ENCODE results near the gene MAMLD1. TPM values are rescaled to one million over a fixed set of nuclear protein-coding genes. Genes with fewer than 3 reads are reported as not detected.

Gene MAMLD1
- total RNA-seq, 3 donors from 2014 or later (not counting 1 experiment from before 2014, with no cell fraction given) = 0.23 to 1.1 (median 0.45) TPM

GRCh38 chrX:150326541-150327247, 36.4 kb upstream of the MAMLD1 start:
- ATAC-seq = no peak
- Histone ChIP-seq H3K9me3 (ENCODE audit: control insufficient read depth, insufficient read depth, low read length) (no peaks in the 10 kb centered on the region), H3K27me3 (ENCODE audit: control insufficient read depth, insufficient read depth, low read length) (no peaks in the 10 kb centered on the region), H3K4me1 (ENCODE audit: control insufficient read depth, insufficient read depth, low read length) (no peaks in the 10 kb centered on the region), H3K4me3 (ENCODE audit: low read length) (no peak overlapping the region), H3K27ac (ENCODE audit: low read length) (no peak overlapping the region), H3K36me3 (ENCODE audit: control insufficient read depth, insufficient read depth, low read length) (no peaks in the 10 kb centered on the region)
- no peak for DNase-seq
- TF ChIP-seq, protein P1, sequence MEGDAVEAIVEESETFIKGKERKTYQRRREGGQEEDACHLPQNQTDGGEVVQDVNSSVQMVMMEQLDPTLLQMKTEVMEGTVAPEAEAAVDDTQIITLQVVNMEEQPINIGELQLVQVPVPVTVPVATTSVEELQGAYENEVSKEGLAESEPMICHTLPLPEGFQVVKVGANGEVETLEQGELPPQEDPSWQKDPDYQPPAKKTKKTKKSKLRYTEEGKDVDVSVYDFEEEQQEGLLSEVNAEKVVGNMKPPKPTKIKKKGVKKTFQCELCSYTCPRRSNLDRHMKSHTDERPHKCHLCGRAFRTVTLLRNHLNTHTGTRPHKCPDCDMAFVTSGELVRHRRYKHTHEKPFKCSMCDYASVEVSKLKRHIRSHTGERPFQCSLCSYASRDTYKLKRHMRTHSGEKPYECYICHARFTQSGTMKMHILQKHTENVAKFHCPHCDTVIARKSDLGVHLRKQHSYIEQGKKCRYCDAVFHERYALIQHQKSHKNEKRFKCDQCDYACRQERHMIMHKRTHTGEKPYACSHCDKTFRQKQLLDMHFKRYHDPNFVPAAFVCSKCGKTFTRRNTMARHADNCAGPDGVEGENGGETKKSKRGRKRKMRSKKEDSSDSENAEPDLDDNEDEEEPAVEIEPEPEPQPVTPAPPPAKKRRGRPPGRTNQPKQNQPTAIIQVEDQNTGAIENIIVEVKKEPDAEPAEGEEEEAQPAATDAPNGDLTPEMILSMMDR (IDR thresholded peaks at IDR 0.05) = no peak
- H3K27ac Mint-ChIP-seq = no peak overlapping the region
- no peak overlapping the region for H3K4me3 Mint-ChIP-seq
- H3K27me3 Mint-ChIP-seq (ENCODE audit: low read depth in 2 of 2) = peaks cover 10 to 21% of the 10 kb centered on the region in 2 donors
- intact Hi-C loops (cut with micrococcal nuclease) = no loop called here
- WGBS (ENCODE audit: insufficient coverage) = 39% methylated on average over 7 of the region's 7 CpGs
- no peaks in the 10 kb centered on the region for H3K36me3 Mint-ChIP-seq
- no peaks in the 10 kb centered on the region for H3K9me3 Mint-ChIP-seq
- H3K4me1 Mint-ChIP-seq = no peaks in the 10 kb centered on the region

DNA sequence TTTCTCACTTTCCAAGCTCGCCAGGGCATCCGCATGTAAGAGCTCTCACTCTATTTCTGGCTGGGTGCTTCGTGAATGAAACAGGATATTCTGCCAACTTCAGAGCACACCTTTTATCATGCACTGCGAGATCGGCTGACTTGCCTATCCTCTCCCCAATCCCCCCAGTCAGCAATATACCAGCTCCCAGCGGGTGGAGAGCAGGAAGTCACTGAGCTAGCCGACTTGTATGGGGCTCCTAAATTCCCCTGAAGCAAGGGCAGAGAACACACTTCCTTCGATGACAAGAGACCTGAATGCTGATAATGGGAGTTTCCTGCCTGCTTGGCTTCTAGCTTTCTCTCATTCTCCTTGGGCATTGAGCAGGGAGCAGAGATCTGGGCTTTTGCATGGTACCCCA, 33.8 kb upstream of the MAMLD1 start:
- H3K4me1 ChIP-seq (ENCODE audit: control insufficient read depth, insufficient read depth, low read length) = no peaks in the 10 kb centered on the region
- H3K27ac ChIP-seq (ENCODE audit: low read length) = no peak overlapping the region
- no peaks in the 10 kb centered on the region for H3K27me3 ChIP-seq (ENCODE audit: control insufficient read depth, insufficient read depth, low read length)
- Mint-ChIP-seq H3K27ac (no peak overlapping the region), H3K9me3 (no peaks in the 10 kb centered on the region), H3K36me3 (no peaks in the 10 kb centered on the region), H3K4me3 (no peak overlapping the region), H3K4me1 (peaks cover 0 to 8% of the 10 kb centered on the region in 2 donors), H3K27me3 (ENCODE audit: low read depth in 2 of 2) (peaks cover 6 to 9% of the 10 kb centered on the region in 2 donors)
- DNase-seq = no peak
- H3K9me3 ChIP-seq (ENCODE audit: control insufficient read depth, insufficient read depth, low read length) = no peaks in the 10 kb centered on the region
- no peaks in the 10 kb centered on the region for H3K36me3 ChIP-seq (ENCODE audit: control insufficient read depth, insufficient read depth, low read length)
- H3K4me3 ChIP-seq (ENCODE audit: low read length) = no peak overlapping the region
- TF ChIP-seq, protein P1 (IDR thresholded peaks at IDR 0.05) = no peak
- intact Hi-C loops (cut with micrococcal nuclease) = no loop called here
- no peak for ATAC-seq
- WGBS (ENCODE audit: insufficient coverage) = 50% methylated on average over 8 of the region's 8 CpGs

DNA sequence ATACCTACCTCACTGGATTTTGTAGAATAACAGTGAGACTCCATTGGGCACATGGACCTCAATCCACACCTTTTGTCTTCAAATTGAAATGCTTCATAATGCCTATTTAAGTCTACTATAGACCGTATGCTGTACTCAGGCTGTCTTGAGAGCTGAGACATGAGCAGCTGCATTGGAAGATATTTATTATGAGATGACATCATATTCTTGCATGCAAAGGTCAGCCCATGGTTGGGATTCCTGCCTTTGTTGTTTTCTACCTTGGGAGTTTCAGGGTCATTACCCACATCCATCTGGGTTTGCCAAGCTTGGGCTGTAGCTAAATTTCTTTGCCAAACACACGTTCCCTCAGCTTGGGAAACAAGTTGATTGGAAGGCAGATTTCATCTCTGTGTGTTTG, 33.2 kb upstream of the MAMLD1 start:
- Histone ChIP-seq H3K36me3 (ENCODE audit: control insufficient read depth, insufficient read depth, low read length) (no peaks in the 10 kb centered on the region), H3K4me3 (ENCODE audit: low read length) (no peak overlapping the region), H3K27ac (ENCODE audit: low read length) (no peak overlapping the region), H3K9me3 (ENCODE audit: control insufficient read depth, insufficient read depth, low read length) (no peaks in the 10 kb centered on the region), H3K4me1 (ENCODE audit: control insufficient read depth, insufficient read depth, low read length) (no peaks in the 10 kb centered on the region), H3K27me3 (ENCODE audit: control insufficient read depth, insufficient read depth, low read length) (no peaks in the 10 kb centered on the region)
- TF ChIP-seq, protein P1 (IDR thresholded peaks at IDR 0.05) = no peak
- no peaks in the 10 kb centered on the region for H3K9me3 Mint-ChIP-seq
- H3K4me3 Mint-ChIP-seq = no peak overlapping the region
- peaks cover 0 to 8% of the 10 kb centered on the region in 2 donors for H3K4me1 Mint-ChIP-seq
- DNase-seq = no peak
- WGBS (ENCODE audit: insufficient coverage) = 95% methylated on average over 2 of the region's 2 CpGs
- peaks cover 3 to 6% of the 10 kb centered on the region in 2 donors for H3K27me3 Mint-ChIP-seq (ENCODE audit: low read depth in 2 of 2)
- no peaks in the 10 kb centered on the region for H3K36me3 Mint-ChIP-seq
- H3K27ac Mint-ChIP-seq = no peak overlapping the region
- ATAC-seq = no peak
- intact Hi-C loops (cut with micrococcal nuclease) = no loop called here

DNA sequence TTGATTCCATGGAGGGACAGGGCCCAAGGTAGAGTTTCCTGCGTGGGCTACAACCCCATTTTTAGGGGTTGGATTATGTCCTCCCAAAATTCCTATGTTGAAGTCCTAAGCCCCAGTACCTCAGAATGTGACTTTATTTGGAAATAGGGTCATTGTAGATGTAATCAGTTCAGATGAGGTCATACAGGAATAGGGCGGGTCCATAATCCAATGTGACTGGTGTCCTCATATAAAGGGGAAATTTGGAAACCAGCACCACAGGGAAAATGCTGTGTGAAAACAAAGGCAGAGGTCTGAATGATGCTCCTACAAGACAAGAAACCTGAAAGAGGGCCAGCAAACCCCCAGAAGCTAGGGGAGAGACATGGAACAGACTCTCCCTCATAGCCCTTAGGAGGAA, 31.1 kb upstream of the MAMLD1 start:
- Mint-ChIP-seq H3K27me3 (ENCODE audit: low read depth in 2 of 2) (peaks cover 0 to 3% of the 10 kb centered on the region in 2 donors), H3K4me3 (no peak overlapping the region), H3K9me3 (no peaks in the 10 kb centered on the region), H3K36me3 (no peaks in the 10 kb centered on the region), H3K27ac (no peak overlapping the region), H3K4me1 (peaks cover 0 to 8% of the 10 kb centered on the region in 2 donors)
- Histone ChIP-seq H3K4me3 (ENCODE audit: low read length) (no peak overlapping the region), H3K27me3 (ENCODE audit: control insufficient read depth, insufficient read depth, low read length) (no peaks in the 10 kb centered on the region), H3K27ac (ENCODE audit: low read length) (no peak overlapping the region), H3K4me1 (ENCODE audit: control insufficient read depth, insufficient read depth, low read length) (no peaks in the 10 kb centered on the region), H3K36me3 (ENCODE audit: control insufficient read depth, insufficient read depth, low read length) (no peaks in the 10 kb centered on the region), H3K9me3 (ENCODE audit: control insufficient read depth, insufficient read depth, low read length) (no peaks in the 10 kb centered on the region)
- ATAC-seq (no peak), DNase-seq (no peak)
- WGBS (ENCODE audit: insufficient coverage) = 96% methylated on average over 2 of the region's 2 CpGs
- TF ChIP-seq, protein P1 (IDR thresholded peaks at IDR 0.05) = no peak
- intact Hi-C loops (cut with micrococcal nuclease) = no loop called here

All from natural killer cell (primary cell).